IPS DF 6.9 (cell line): ENCODE measurements around the gene SCAF1.

Experiments
- DNase-seq: peaks from one replicate; pipeline ENCODE4 v3.0.0-alpha.2; 2013; ENCODE audit warnings: low read depth, low spot score
- H3K27ac ChIP-seq: one replicate; pipeline ENCODE4 v1.5.1; 2013; ENCODE audit warnings: low read length, control low read depth
- H3K27me3 ChIP-seq: 2 replicates; pipeline ENCODE4 v1.6.1; 2013; ENCODE audit warnings: mild to moderate bottlenecking, low read length; ENCODE audit not compliant: control insufficient read depth, insufficient read depth
- H3K36me3 ChIP-seq: 2 replicates; pipeline ENCODE4 v1.6.1; 2013; ENCODE audit warnings: low read length; ENCODE audit not compliant: control insufficient read depth, insufficient read depth
- H3K4me1 ChIP-seq: 2 replicates; pipeline ENCODE4 v1.6.1; 2013; ENCODE audit warnings: low read length; ENCODE audit not compliant: control insufficient read depth, insufficient read depth
- H3K4me3 ChIP-seq: 2 replicates; pipeline ENCODE4 v1.5.1; 2013; ENCODE audit warnings: mild to moderate bottlenecking, low read length
- H3K9me3 ChIP-seq: 2 replicates; pipeline ENCODE4 v1.6.1; 2013; ENCODE audit warnings: low read length, inconsistent platforms; ENCODE audit not compliant: control insufficient read depth, insufficient read depth
- WGBS: extraction: QIAGEN DNeasy Blood & Tissue Kit; methylation state at CpG from one replicate; pipeline ENCODE4 v1.1.7; 2013; ENCODE audit warnings: mixed read lengths, missing lambda C conversion rate; ENCODE audit not compliant: insufficient read length, insufficient coverage; 5-methylcytosine and 5-hydroxymethylcytosine counted together

Gene SCAF1

DNA sequence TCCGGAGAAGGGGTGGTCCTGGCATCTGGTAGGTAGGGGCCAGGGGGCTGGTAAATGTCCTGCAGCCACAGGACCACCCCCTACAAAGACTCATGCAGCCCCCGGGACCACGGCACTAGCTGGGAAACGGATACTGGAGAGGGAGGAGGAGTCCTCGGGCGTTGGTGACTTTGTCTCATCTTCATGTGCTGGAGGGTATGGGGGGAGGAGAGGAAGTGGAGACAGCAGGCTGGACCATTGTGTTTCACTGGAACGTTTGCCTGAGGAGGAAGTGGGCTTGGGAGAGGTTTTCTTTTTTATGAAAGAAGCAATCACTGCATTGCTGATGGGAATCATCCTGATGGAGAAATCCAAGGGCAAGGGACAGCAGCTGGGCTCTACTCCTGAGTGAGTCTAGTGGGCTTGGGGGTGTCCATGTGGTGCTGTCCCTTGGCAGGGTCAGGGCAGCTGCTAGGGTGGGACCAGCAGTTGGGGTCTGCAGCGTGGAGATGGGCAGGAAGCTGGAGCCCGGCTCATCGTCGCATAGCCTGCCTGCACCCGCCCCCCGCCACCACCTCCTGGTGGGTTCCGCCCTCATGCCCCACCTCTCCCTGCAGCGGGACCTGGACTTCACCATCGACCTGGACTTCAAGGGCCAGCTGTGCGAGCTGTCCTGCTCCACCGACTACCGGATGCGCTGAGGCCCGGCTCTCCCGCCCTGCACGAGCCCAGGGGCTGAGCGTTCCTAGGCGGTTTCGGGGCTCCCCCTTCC, 45.7 kb downstream of the SCAF1 start:
- H3K36me3 ChIP-seq: peaks cover 33% of the 10 kb centered on the region
- peaks cover 5% of the 10 kb centered on the region for H3K4me1 ChIP-seq
- DNase-seq: no peak
- H3K9me3 ChIP-seq: no peaks in the 10 kb centered on the region
- H3K4me3 ChIP-seq: no peak overlapping the region
- WGBS: no CpG with 5 or more reads among the region's 26 CpGs
- H3K27me3 ChIP-seq: no peaks in the 10 kb centered on the region
- no peak overlapping the region for H3K27ac ChIP-seq

DNA sequence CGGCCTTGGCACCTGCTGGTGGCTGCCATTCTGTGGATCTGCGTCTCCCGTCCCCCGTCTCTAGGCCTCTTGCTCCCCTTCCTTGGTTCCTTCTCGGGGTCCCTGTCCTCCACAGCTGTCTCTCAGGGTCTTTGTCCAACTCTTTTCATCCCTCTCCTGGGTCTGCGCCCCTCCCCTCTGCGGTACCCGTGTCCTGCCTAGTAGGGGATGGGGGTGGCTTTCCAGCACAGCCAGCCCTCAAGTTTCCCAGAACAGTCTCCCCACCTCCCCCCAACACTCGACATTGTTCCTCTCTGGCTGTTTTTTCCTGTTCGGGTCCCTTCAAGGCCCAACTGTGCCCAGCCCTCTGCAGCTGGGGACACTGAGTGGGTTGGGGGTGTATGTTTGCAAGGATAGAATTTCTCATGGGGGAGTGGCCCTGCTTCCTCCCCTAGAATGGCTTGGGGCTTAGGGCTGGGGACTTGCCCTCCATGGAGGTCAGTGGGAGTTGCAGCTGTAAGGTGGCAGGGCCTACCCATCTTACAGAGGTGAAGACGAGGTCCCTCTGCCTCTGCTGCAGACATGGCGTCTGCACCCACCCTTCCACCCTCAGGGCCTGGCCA, 46.6 kb downstream of the SCAF1 start:
- DNase-seq: no peak
- H3K27ac ChIP-seq: no peak overlapping the region
- WGBS: no CpG with 5 or more reads among the region's 12 CpGs

DNA sequence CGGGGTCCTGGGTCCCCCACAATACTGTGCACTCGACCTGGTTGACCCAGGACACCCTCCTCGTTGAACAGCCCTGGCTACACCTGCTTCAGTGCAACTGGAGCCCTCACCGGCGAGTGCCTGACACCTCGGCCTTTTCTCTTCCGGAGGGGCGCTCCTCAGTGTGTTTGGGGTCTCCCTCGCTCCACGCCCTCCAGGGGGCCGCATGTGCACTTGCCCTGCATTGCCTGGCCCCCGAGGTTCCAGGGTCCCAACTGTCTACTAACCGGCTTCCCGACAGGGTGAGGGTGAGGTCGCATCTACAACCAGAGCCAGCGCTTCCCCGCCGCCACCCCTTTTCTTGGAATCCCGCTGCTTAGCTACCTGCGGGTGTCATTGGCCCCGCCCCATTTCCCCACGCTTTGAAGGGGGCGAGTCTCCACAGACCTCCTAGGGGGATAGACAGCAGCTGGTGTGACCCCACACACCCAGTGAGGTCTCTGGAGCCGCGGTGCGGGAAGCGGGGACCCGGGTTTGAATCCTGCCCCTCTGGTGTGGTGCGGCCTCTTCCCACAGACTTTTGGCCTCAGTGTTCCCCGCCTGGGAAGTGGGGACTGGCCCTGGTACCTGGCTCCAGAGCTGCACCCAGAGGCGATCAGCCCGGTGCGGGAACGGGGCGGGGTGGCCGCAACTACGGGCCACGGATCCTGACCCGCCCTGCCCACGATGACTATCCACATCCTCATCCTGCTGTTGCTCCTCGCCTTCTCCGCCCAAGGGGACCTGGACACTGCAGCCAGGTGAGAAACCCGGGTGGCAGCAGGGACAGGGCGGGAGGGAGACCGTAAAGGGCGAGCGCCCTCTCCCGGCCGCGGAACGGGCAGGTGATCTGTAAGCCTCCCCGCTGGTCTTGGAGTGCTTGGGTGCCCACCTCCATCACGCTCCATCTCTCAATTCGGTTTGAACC, 47.4 kb downstream of the SCAF1 start, which contains the start of gene ADM5:
TSS of gene ADM5 (plus strand) at position 462 of the 946 bp plus-strand sequence. CDS start at position 706, 244 bp downstream.
- no peak within 1 kb of the TSS for H3K27ac ChIP-seq
- H3K4me1 ChIP-seq: peaks cover 5% of the 10 kb centered on the region
- H3K4me3 ChIP-seq: peak within 1 kb of the TSS; percentile 54
- no CpG with 5 or more reads among the region's 54 CpGs for WGBS
- no peak for DNase-seq
- H3K36me3 ChIP-seq: peaks cover 29% of the 10 kb centered on the region
- H3K9me3 ChIP-seq: no peaks in the 10 kb centered on the region
- no peaks in the 10 kb centered on the region for H3K27me3 ChIP-seq

More for the DNA sequence above, 46.6 kb downstream of the SCAF1 start:
- no peaks in the 10 kb centered on the region for H3K9me3 ChIP-seq
- H3K27me3 ChIP-seq: no peaks in the 10 kb centered on the region
- H3K4me1 ChIP-seq: peaks cover 5% of the 10 kb centered on the region
- peaks cover 35% of the 10 kb centered on the region for H3K36me3 ChIP-seq
- no peak overlapping the region for H3K4me3 ChIP-seq

DNA sequence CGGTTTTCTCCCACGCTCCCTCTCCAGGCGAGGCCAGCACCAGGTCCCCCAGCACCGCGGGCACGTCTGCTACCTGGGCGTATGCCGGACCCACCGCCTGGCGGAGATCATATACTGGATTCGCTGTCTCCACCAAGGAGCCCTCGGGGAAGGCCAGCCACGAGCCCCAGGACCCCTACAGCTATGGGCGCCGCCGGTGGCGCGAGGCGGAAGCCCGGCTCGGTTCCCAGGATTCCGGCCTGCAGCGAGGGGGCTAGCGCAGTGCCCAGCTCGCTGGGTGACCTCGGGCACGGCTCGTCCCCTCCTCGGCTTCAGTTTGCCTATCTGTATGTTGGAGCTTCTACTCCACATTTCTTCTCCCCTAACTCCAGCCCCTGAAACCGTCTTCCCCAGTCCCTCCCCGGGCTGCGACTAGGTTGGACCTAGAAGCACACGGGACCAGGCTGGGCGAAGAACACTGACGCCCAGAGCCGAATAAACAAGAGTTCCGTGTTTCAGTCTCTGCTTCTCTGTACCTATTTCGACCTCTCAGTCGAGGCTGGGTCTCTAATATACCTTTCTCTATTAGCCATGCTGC, 48.2 kb downstream of the SCAF1 start:
- no peaks in the 10 kb centered on the region for H3K9me3 ChIP-seq
- peak overlapping the region; percentile 54 for H3K4me3 ChIP-seq
- no CpG with 5 or more reads among the region's 39 CpGs for WGBS
- peaks cover 21% of the 10 kb centered on the region for H3K36me3 ChIP-seq
- no peak for DNase-seq
- no peaks in the 10 kb centered on the region for H3K27me3 ChIP-seq
- no peak overlapping the region for H3K27ac ChIP-seq
- H3K4me1 ChIP-seq: peaks cover 5% of the 10 kb centered on the region

DNA sequence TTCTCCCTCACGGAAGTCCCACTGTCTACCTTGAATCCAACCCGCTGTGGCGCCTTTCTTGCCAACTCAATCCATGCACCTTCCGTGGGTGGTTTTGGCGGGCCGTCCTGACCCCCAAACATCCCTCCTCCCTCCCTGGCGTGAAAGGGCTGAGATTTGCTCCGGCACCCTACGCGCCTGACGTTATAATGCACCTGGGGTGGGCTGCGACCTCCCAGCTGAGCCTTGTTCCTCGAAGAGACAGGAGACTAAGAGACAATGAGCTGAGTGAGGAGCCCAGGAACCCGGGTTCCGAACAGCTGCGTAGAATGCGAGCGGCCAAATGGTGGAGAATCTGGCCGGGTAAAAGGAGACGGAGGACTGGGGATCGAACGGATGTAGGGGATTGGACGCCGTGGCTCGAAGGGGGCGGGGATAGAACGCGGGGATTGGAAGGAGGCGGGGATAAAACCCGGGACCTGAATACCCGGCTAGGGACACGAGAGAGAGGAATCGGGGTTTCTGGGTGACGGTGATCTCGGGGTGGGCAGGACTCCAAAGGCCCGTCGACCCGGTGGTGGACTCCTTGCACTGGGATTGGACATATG, 48.7 kb downstream of the SCAF1 start, which contains the start of gene CPT1C:
TSS of gene CPT1C (plus strand) at position 461 of the 587 bp plus-strand sequence. CDS start 1,137 bp downstream, outside the sequence.
- no CpG with 5 or more reads among the region's 38 CpGs for WGBS

DNA sequence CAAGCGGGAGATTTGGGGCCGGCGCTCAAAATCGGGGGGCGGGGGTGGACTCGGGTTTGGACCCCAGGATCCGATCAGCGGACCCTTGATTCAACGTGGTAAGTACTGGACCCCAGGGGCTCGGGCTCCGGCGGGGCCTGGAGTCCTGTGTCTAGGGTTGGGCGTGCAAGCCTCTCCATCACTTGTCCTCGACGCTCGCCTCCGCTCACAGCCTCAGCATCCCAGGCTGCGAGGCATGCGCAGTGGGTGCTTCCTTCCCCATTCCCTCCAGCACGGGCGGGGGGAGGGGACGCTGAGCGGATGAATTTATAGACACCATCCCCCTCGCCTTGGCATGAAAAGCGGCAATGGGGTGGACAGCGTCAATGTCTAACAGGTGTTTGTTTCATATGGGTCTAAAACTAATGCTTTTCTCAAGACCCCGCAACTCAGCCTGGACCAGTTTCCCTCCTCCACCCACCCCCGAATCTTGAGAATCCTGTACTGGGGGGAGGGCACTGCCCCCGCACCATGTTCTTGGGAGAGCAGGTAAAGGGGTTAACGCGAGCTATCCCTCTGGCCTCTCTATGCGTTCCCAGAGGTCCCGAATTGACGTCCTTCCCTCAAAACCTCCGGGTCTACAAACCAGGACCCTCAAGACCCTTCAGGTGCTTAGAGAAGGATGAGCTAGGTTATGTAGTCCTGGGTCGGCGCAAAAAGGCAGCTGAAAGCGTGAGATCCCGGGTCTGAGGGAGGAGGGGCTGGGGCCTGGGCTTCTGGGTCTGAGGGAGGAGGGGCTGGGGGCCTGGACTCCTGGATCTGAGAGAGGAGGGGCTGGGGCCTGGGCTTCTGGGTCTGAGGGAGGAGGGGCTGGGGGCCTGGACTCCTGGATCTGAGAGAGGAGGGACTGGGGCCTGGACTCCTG, 49.5 kb downstream of the SCAF1 start:
- Histone ChIP-seq H3K4me3 (peak overlapping the region; percentile 54; the same call in 1 of the 2 replicates), H3K4me1 (peaks cover 5% of the 10 kb centered on the region), H3K9me3 (no peaks in the 10 kb centered on the region), H3K27ac (no peak overlapping the region), H3K27me3 (no peaks in the 10 kb centered on the region), H3K36me3 (peaks cover 10% of the 10 kb centered on the region; the same call in 1 of the 2 replicates)
- no peak for DNase-seq
- WGBS: no CpG with 5 or more reads among the region's 39 CpGs

More for the DNA sequence above, 48.7 kb downstream of the SCAF1 start, which contains the start of gene CPT1C:
- Histone ChIP-seq H3K27ac (no peak within 1 kb of the TSS), H3K4me1 (peaks cover 5% of the 10 kb centered on the region), H3K9me3 (no peaks in the 10 kb centered on the region), H3K4me3 (peak within 1 kb of the TSS; percentile 54), H3K27me3 (no peaks in the 10 kb centered on the region), H3K36me3 (peaks cover 17% of the 10 kb centered on the region)
- no peak for DNase-seq

DNA sequence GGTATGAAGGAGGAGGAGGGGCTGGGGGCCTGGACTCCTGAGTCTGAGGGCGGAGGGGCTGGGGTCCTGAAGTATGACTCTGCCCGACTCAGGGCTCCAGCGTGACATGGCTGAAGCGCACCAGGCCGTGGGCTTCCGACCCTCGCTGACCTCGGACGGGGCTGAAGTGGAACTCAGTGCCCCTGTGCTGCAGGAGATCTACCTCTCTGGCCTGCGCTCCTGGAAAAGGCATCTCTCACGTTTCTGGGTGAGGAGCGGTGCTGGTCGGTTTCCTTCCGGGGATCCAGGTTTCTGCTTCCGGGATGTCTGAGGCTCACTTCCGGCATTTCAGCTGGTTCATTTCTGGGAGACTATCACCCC, 50.1 kb downstream of the SCAF1 start:
- Histone ChIP-seq H3K9me3 (no peaks in the 10 kb centered on the region), H3K27me3 (no peaks in the 10 kb centered on the region), H3K27ac (no peak overlapping the region), H3K4me1 (peaks cover 5% of the 10 kb centered on the region), H3K36me3 (peaks cover 13% of the 10 kb centered on the region), H3K4me3 (no peak overlapping the region; the same call in 1 of the 2 replicates)
- no peak for DNase-seq
- WGBS: no CpG with 5 or more reads among the region's 16 CpGs

DNA sequence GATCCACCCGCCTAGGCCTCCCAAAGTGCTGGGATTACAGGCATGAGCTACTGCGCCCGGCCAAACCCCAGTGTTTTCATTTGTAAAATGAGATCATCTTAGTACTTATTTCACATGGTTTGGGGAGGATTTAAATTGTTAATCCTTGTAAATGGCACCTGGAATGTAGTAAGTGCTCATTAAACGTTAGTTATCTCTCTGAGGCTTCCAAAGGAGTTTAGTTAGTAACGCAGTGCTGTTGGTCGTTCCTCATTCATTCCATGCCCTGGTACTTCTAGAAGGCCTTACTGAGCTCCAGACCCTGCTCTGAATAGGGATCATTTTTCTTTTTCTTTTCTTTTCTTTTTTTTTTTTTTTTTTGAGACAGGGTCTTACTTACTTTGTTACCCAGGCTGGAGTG, 54.1 kb downstream of the SCAF1 start:
- Histone ChIP-seq H3K27me3 (no peaks in the 10 kb centered on the region), H3K27ac (no peak overlapping the region), H3K36me3 (peaks cover 10% of the 10 kb centered on the region; the same call in 1 of the 2 replicates), H3K4me1 (peaks cover 2% of the 10 kb centered on the region; the same call in 1 of the 2 replicates), H3K9me3 (no peaks in the 10 kb centered on the region), H3K4me3 (no peak overlapping the region)
- no CpG with 5 or more reads among the region's 6 CpGs for WGBS
- DNase-seq: no peak

DNA sequence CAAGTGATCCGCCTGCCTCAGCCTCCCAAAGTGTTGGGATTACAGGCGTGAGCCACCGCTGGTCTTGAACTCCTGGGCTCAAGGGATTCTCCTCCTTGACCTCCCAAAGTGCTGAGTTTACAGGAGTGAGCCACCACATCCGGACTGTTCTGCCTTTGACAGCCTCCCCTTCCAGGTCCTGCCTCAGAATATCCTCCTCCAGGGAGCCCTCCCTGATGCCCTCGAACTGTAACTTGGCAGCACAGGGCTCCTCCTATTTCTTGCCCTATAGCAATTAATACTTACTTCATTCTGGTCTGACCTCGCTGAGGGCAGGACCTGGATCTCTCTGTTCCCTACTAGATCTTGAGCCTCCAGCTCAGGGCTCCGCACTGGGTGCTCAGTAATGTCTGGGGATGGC, 54.9 kb downstream of the SCAF1 start:
- no peaks in the 10 kb centered on the region for H3K9me3 ChIP-seq
- H3K4me1 ChIP-seq: peaks cover 2% of the 10 kb centered on the region; the same call in 1 of the 2 replicates
- no peaks in the 10 kb centered on the region for H3K27me3 ChIP-seq
- no peak overlapping the region for H3K4me3 ChIP-seq
- no peak for DNase-seq
- peaks cover 10% of the 10 kb centered on the region; the same call in 1 of the 2 replicates for H3K36me3 ChIP-seq
- WGBS: no CpG with 5 or more reads among the region's 7 CpGs
- H3K27ac ChIP-seq: no peak overlapping the region
